H1 (cell line): ENCODE data around the gene RSAD1. TPM values are rescaled to one million over a fixed set of nuclear protein-coding genes. Genes with fewer than 3 reads are reported as not detected.

Source experiments
- CBX8 ChIP-seq: fragments of 300-800, 300-1000 bp; sonication (generic); IDR thresholded peaks from 2 replicates; pipeline ENCODE4 v1.7.1; 2016; ENCODE audit warnings: low read depth, low read length, borderline replicate concordance
- CEBPB ChIP-seq: IDR thresholded peaks from 2 replicates; pipeline ENCODE4 v1.6.1; 2012; ENCODE audit warnings: low read depth, low read length
- CHD7 ChIP-seq: fragments of 300-600 bp; sonication (generic); IDR thresholded peaks from 2 replicates; pipeline ENCODE4 v1.7.1; 2012; ENCODE audit warnings: low read length, moderate library complexity, mild to moderate bottlenecking, inconsistent platforms; ENCODE audit not compliant: insufficient replicate concordance
- E2F6 ChIP-seq: IDR thresholded peaks from 2 replicates; pipeline ENCODE4 v1.6.1; 2012; ENCODE audit warnings: inconsistent platforms
- HDAC2 ChIP-seq, 2 experiments: fragments of 300-600 bp in 1 of 2; sonication (generic) in 1 of 2; IDR thresholded peaks; 2 replicates each; pipeline ENCODE4 v1.6.1; 2011 to 2012; ENCODE audit warnings: low read depth in 2 of 2, low read length in 2 of 2, mild to moderate bottlenecking in 2 of 2, moderate library complexity in 2 of 2, borderline replicate concordance in 1 of 2, inconsistent platforms in 1 of 2
- HDAC6 ChIP-seq: IDR thresholded peaks from one replicate; pipeline ENCODE4 v1.7.1; 2012; ENCODE audit warnings: low read depth, mild to moderate bottlenecking, inconsistent platforms, low read length, moderate library complexity
- KDM1A ChIP-seq: fragments of 200-600, 300-600 bp; sonication (generic); IDR thresholded peaks from 2 replicates; pipeline ENCODE4 v1.7.1; 2016; ENCODE audit warnings: mild to moderate bottlenecking, low read length, borderline replicate concordance
- TEAD4 ChIP-seq: IDR thresholded peaks from 2 replicates; pipeline ENCODE4 v1.6.1; 2012; ENCODE audit warnings: low read depth, low read length, inconsistent platforms, mixed read lengths
- polyA plus RNA-seq, 7 experiments: library from polyadenylated mRNA; depleted of rRNA in 3 of 7; stranded (reverse) in 5 of 7; unstranded in 2 of 7; fragments of >200 nt in 5 of 7; fragments of 200-250 nt in 2 of 7; gene quantifications; 1 replicate in 5 of 7; 2 replicates in 1 of 7; 4 replicates in 1 of 7; pipeline versions ENCODE4 v1.2.1 to v1.2.3, GENCODE V29; 2011 to 2013; ENCODE audit warnings: missing spikeins in 2 of 7, mixed read lengths in 2 of 7
- total RNA-seq: library from RNA; stranded (reverse); fragmentation: NEBNext Ultra II Directional; extraction: Animal tissue kit (Norgen Biotek cat#: 25700); gene quantifications from 2 replicates; pipeline ENCODE4 v1.2.1, GENCODE V29; 2021
- TF ChIP-seq, protein P1 (sequence below): IDR thresholded peaks from 2 replicates; pipeline ENCODE4 v1.6.1; 2012; ENCODE audit warnings: inconsistent platforms

Gene RSAD1
- total and polyA plus RNA-seq, 2 of the 8 experiments (the other 6 are each of a cell fraction or from before 2014, with no cell fraction given) = 17.9 to 33.5 TPM

DNA sequence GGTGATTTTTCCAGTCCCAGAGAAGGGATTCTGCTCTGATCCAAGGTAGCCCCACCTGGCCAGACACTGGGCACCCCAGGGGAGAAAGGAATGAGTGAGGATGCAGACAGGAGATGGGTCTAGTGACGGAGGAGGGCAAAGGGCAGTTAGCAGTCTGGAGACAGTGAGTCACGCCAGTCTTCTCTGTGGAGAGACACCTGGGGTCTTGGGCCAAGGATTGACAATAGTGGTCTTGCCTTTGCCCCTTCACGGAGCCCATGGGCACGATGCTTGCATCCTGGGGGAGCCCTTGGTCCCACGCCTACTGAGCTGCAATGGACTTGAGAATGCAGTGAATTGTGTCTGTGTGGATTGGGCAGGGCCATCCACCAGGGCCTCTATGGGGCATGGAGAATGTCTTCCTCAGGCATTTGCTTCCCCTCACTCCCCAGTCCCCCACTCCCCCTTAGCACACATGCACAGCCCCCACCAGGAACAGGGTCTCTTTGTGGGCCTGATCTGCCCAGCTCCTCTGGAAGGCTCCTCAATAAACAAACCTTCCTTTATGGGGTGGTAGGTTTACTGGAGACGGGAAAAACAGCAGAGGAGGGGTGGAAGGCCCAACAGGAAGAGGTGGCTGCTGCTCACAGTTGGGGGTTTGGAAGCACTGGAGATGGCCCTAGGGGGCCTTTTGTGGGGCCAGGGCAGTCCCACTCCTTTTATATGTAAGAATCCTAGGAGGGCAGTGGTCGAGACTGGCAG lies 11.4 kb upstream of the RSAD1 start (continued):
- TF ChIP-seq CHD7 (no peak), TEAD4 (no peak), CEBPB (no peak), KDM1A (no peak), CBX8 (no peak), HDAC6 (no peak), E2F6 (no peak), HDAC2 (IDR thresholded peaks at IDR 0.05; ENCODE audit: borderline replicate concordance in 1 of 2, low read depth in 2 of 2, low read length in 2 of 2) (no peak)
- TF ChIP-seq, protein P1, sequence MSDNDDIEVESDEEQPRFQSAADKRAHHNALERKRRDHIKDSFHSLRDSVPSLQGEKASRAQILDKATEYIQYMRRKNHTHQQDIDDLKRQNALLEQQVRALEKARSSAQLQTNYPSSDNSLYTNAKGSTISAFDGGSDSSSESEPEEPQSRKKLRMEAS = no peak
